Lower leg skin (tissue), 3 donors: ENCODE measurements around the gene TRAK1.

ENCODE experiments used
- POLR2A ChIP-seq, 2 donors: fragments of 450-650 bp; IDR thresholded peaks; one replicate each; pipeline ENCODE4 v1.6.1; 2016 to 2017; ENCODE audit warnings: antibody characterized with exemption in 2 of 2, mild to moderate bottlenecking in 1 of 2, moderate library complexity in 1 of 2
- TF ChIP-seq, protein P1 (sequence below), 3 donors: fragments of 450-650 bp; IDR thresholded peaks; one replicate each; pipeline ENCODE4 v1.5.1; 2016; ENCODE audit warnings: antibody characterized with exemption in 3 of 3, mild to moderate bottlenecking in 3 of 3, moderate library complexity in 2 of 3

GRCh38 chr3:42182555-42182954 is 91.4 kb downstream of the TRAK1 start:
- TF ChIP-seq, protein P1, sequence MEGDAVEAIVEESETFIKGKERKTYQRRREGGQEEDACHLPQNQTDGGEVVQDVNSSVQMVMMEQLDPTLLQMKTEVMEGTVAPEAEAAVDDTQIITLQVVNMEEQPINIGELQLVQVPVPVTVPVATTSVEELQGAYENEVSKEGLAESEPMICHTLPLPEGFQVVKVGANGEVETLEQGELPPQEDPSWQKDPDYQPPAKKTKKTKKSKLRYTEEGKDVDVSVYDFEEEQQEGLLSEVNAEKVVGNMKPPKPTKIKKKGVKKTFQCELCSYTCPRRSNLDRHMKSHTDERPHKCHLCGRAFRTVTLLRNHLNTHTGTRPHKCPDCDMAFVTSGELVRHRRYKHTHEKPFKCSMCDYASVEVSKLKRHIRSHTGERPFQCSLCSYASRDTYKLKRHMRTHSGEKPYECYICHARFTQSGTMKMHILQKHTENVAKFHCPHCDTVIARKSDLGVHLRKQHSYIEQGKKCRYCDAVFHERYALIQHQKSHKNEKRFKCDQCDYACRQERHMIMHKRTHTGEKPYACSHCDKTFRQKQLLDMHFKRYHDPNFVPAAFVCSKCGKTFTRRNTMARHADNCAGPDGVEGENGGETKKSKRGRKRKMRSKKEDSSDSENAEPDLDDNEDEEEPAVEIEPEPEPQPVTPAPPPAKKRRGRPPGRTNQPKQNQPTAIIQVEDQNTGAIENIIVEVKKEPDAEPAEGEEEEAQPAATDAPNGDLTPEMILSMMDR (IDR thresholded peaks at IDR 0.05): no peak
- no peak for TF ChIP-seq POLR2A (IDR thresholded peaks at IDR 0.05)
